Parathyroid adenoma (tissue), 2 donors: Measurements from ENCODE around the gene NUP42.

ENCODE experiments used
- H2AFZ ChIP-seq: fragments of 300-600 bp; sonication (generic); one replicate; pipeline ENCODE4 v1.7.0; 2017; ENCODE audit warnings: antibody characterized with exemption, mild to moderate bottlenecking
- H3K27ac ChIP-seq: fragments of 300-600 bp; sonication (generic); one replicate; pipeline ENCODE4 v1.7.0; 2017
- H3K27me3 ChIP-seq: fragments of 300-600 bp; sonication (generic); one replicate; pipeline ENCODE4 v1.7.0; 2017; ENCODE audit warnings: low read length; ENCODE audit not compliant: control insufficient read depth, insufficient read depth
- H3K36me3 ChIP-seq: fragments of 300-600 bp; sonication (generic); one replicate; pipeline ENCODE4 v1.7.0; 2017; ENCODE audit warnings: low read length; ENCODE audit not compliant: control insufficient read depth, insufficient read depth
- H3K4me1 ChIP-seq: fragments of 300-600 bp; sonication (generic); one replicate; pipeline ENCODE4 v1.7.0; 2017; ENCODE audit warnings: control low read depth
- H3K4me2 ChIP-seq: fragments of 300-600 bp; sonication (generic); one replicate; pipeline ENCODE4 v1.7.0; 2017; ENCODE audit warnings: low read length
- H3K4me3 ChIP-seq: fragments of 300-600 bp; sonication (generic); one replicate; pipeline ENCODE4 v1.7.0; 2017; ENCODE audit warnings: low read depth, low read length
- H3K79me2 ChIP-seq: fragments of 300-600 bp; sonication (generic); one replicate; pipeline ENCODE4 v1.7.0; 2017; ENCODE audit warnings: control low read depth
- H3K9ac ChIP-seq: fragments of 300-600 bp; sonication (generic); one replicate; pipeline ENCODE4 v1.7.0; 2017; ENCODE audit warnings: mild to moderate bottlenecking
- H3K9me3 ChIP-seq: fragments of 300-600 bp; sonication (generic); one replicate; pipeline ENCODE4 v1.7.0; 2017; ENCODE audit warnings: low read length; ENCODE audit not compliant: control insufficient read depth
- CTCF ChIP-seq: fragments of 300-600 bp; sonication (generic); IDR thresholded peaks from one replicate; pipeline ENCODE4 v1.7.0; 2017; ENCODE audit warnings: antibody characterized with exemption, mild to moderate bottlenecking
- donor health status: primary hyperparathyroidism.

Gene NUP42

GRCh38 chr7:23207884-23208283 is 26.0 kb downstream of the NUP42 start:
- Histone ChIP-seq H3K79me2 (no peaks in the 10 kb centered on the region), H3K4me1 (no peaks in the 10 kb centered on the region), H3K4me2 (no peak overlapping the region), H3K27me3 (no peaks in the 10 kb centered on the region), H2AFZ (no peak overlapping the region), H3K9me3 (no peaks in the 10 kb centered on the region), H3K4me3 (no peak overlapping the region), H3K9ac (no peak overlapping the region), H3K27ac (no peak overlapping the region), H3K36me3 (no peaks in the 10 kb centered on the region)
- TF ChIP-seq CTCF = no peak

- TF ChIP-seq CTCF = no peak
Observed at GRCh38 chr7:23208316-23208715, 26.5 kb downstream of the NUP42 start.

GRCh38 chr7:23210506-23210905 is 28.7 kb downstream of the NUP42 start:
- Histone ChIP-seq H3K4me1 (no peaks in the 10 kb centered on the region), H3K36me3 (no peaks in the 10 kb centered on the region), H2AFZ (no peak overlapping the region), H3K4me3 (no peak overlapping the region), H3K9me3 (no peaks in the 10 kb centered on the region), H3K27me3 (no peaks in the 10 kb centered on the region), H3K9ac (no peak overlapping the region), H3K27ac (no peak overlapping the region), H3K4me2 (no peak overlapping the region), H3K79me2 (no peaks in the 10 kb centered on the region)
- no peak for TF ChIP-seq CTCF

More at GRCh38 chr7:23208316-23208715, 26.5 kb downstream of the NUP42 start:
- H3K27me3 ChIP-seq = no peaks in the 10 kb centered on the region
- no peaks in the 10 kb centered on the region for H3K9me3 ChIP-seq
- H3K4me3 ChIP-seq = no peak overlapping the region
- H3K4me1 ChIP-seq = no peaks in the 10 kb centered on the region
- no peaks in the 10 kb centered on the region for H3K36me3 ChIP-seq
- H3K9ac ChIP-seq = no peak overlapping the region
- no peak overlapping the region for H3K4me2 ChIP-seq
- no peak overlapping the region for H2AFZ ChIP-seq
- no peak overlapping the region for H3K27ac ChIP-seq
- H3K79me2 ChIP-seq = no peaks in the 10 kb centered on the region

GRCh38 chr7:23211589-23211988 is 29.7 kb downstream of the NUP42 start:
- Histone ChIP-seq H3K27me3 (no peaks in the 10 kb centered on the region), H3K9ac (no peak overlapping the region), H3K4me1 (no peaks in the 10 kb centered on the region), H3K79me2 (no peaks in the 10 kb centered on the region), H3K27ac (no peak overlapping the region), H3K36me3 (no peaks in the 10 kb centered on the region), H3K9me3 (no peaks in the 10 kb centered on the region), H3K4me3 (no peak overlapping the region), H3K4me2 (no peak overlapping the region), H2AFZ (no peak overlapping the region)
- TF ChIP-seq CTCF = no peak

GRCh38 chr7:23212395-23212794 is 30.5 kb downstream of the NUP42 start:
- Histone ChIP-seq H3K4me3 (no peak overlapping the region), H3K27ac (no peak overlapping the region), H2AFZ (no peak overlapping the region), H3K27me3 (no peaks in the 10 kb centered on the region), H3K9ac (no peak overlapping the region), H3K79me2 (no peaks in the 10 kb centered on the region), H3K36me3 (no peaks in the 10 kb centered on the region), H3K9me3 (no peaks in the 10 kb centered on the region), H3K4me2 (no peak overlapping the region), H3K4me1 (no peaks in the 10 kb centered on the region)
- TF ChIP-seq CTCF = no peak
